C4-2B (cell line): Measurements from ENCODE around the gene ZFP3.

Experiments
- H3K27ac ChIP-seq: fragments of 450-650 bp; 2 replicates; pipeline ENCODE4 v1.5.1; 2017
- CTCF ChIP-seq: fragments of 450-650 bp; conservative IDR thresholded peaks from 2 replicates; pipeline ENCODE4 v1.5.1; 2017; ENCODE audit warnings: mild to moderate bottlenecking
- ZFX ChIP-seq: fragments of 450-650 bp; IDR thresholded peaks from 2 replicates; pipeline ENCODE4 v1.6.1; 2017

ZFP3 gene

GRCh38 chr17:5092218-5093010, 14.1 kb downstream of the ZFP3 start:
- TF ChIP-seq CTCF (no peak), ZFX (no peak)
- no peak overlapping the region for H3K27ac ChIP-seq

- no peak overlapping the region for H3K27ac ChIP-seq
- TF ChIP-seq CTCF = no peak
- TF ChIP-seq ZFX = no peak
Observed at GRCh38 chr17:5096731-5097100, 18.4 kb downstream of the ZFP3 start.

- no peak for TF ChIP-seq CTCF
- no peak for TF ChIP-seq ZFX
- H3K27ac ChIP-seq = no peak overlapping the region
Observed at GRCh38 chr17:5097101-5097834, 19.0 kb downstream of the ZFP3 start.

- TF ChIP-seq CTCF (no peak), ZFX (no peak)
- no peak overlapping the region for H3K27ac ChIP-seq
Observed at GRCh38 chr17:5099271-5099670, 21.0 kb downstream of the ZFP3 start.

GRCh38 chr17:5100832-5101231, 22.6 kb downstream of the ZFP3 start:
- H3K27ac ChIP-seq = no peak overlapping the region
- no peak for TF ChIP-seq CTCF
- TF ChIP-seq ZFX = no peak

GRCh38 chr17:5110816-5111215, 32.5 kb downstream of the ZFP3 start:
- H3K27ac ChIP-seq = peak overlapping the region; percentile 83
- no peak for TF ChIP-seq ZFX
- no peak for TF ChIP-seq CTCF
